IMR-90 (cell line): Measurements from ENCODE around the gene CD46.

Experiments
- CTCF ChIP-seq: conservative IDR thresholded peaks from 2 replicates; pipeline ENCODE4 v1.5.1; 2012; ENCODE audit warnings: mild to moderate bottlenecking, low read depth, low read length, improper control_type of control experiment
- POLR2A ChIP-seq: IDR thresholded peaks from 2 replicates; pipeline ENCODE4 v1.6.1; 2012; ENCODE audit warnings: mild to moderate bottlenecking, low read depth, low read length

- no peak for TF ChIP-seq CTCF
- no peak for TF ChIP-seq POLR2A
Measured at GRCh38 chr1:207823531-207823879, 71.7 kb downstream of the CD46 start.
